ENCODE results near the gene TOLLIP.

The TOLLIP gene

DNA sequence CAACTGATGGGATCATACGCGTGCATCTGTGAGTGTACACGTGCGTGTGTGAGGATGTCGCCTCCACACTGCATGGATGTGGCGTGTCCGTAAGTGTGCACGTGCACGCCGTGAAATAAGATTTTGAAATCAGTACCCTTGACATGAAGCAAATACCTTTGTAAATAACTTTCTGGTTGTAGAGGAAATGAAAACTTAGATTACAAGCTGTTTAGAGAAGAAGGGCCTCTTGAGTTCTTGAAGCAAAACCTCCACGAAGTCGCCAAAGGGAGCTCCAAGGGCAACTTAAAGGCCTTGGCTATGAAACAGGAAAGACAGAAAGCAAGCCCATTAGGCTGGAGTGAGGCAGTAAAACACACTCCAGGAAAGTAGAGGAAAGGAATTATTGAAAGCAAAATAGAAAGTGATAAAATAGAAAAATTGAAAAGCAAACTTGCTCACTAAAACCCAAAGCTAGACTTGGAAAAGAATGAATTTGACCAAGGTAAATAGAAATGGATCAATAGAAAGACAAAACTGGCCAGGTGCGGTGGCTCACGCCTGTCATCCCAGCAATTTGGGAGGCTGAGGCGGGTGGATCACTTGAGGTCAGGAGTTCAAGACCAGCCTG, 29.7 kb upstream of the TOLLIP start:
- H3K27me3 ChIP-seq (ENCODE audit: insufficient read depth, low read length), result no peaks in the 10 kb centered on the region

DNA sequence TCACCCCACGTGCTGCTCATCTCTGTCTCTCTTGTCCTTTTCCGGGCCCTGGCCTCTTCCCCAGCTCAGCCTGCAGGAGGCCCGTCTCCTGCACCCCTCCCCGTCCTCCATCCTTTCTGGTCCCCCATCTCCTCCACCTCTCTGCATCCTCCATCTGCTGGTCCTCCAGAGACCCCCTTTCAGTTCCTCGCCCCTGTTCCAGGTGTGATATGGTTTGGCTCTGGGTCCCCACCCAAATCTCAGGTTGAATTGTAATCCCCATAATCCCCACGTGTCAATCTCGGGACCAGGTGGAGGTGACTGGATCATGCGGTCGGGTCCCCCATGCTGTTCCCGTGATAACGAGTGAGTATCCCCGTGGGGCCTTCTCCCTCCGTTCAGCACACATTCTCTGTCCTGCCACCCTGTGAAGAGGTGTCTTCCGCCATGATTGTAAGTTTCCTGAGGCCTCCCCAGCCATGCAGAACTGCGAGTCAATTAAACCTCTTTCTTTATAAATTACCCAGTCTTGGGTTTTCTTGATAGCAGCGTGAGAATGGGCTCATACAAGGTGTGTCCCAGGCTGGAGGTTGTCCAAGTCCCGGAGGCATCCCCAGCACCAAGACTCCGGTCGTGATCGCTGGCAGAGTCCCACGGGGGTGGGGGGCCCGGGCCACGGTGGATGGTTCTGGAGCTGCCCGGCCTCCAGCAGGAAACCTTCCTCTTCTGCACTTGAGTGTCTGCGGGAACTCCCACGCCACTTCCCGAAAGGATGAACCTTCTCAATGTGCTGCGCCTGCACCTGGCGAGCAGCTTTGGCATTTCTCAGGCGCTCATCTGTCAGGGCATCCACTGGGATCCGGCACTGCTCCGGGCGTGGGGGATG, 29.0 kb upstream of the TOLLIP start:
- no peaks in the 10 kb centered on the region for H3K79me2 ChIP-seq (ENCODE audit: insufficient read depth, low read length)
- no peaks in the 10 kb centered on the region; the same call in 1 of the 2 replicates for H3K27me3 ChIP-seq (ENCODE audit: insufficient read depth, low read length)
- H4K20me1 ChIP-seq (ENCODE audit: insufficient read depth, low read length), result no peaks in the 10 kb centered on the region
- H3K4me1 ChIP-seq (ENCODE audit: insufficient read depth, low read length, severe bottlenecking), result no peaks in the 10 kb centered on the region
- TF ChIP-seq, protein P1, sequence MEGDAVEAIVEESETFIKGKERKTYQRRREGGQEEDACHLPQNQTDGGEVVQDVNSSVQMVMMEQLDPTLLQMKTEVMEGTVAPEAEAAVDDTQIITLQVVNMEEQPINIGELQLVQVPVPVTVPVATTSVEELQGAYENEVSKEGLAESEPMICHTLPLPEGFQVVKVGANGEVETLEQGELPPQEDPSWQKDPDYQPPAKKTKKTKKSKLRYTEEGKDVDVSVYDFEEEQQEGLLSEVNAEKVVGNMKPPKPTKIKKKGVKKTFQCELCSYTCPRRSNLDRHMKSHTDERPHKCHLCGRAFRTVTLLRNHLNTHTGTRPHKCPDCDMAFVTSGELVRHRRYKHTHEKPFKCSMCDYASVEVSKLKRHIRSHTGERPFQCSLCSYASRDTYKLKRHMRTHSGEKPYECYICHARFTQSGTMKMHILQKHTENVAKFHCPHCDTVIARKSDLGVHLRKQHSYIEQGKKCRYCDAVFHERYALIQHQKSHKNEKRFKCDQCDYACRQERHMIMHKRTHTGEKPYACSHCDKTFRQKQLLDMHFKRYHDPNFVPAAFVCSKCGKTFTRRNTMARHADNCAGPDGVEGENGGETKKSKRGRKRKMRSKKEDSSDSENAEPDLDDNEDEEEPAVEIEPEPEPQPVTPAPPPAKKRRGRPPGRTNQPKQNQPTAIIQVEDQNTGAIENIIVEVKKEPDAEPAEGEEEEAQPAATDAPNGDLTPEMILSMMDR (IDR thresholded peaks at IDR 0.05; ENCODE audit: low read length), result no peak
- TF ChIP-seq EZH2 (IDR thresholded peaks at IDR 0.05; ENCODE audit: borderline replicate concordance, low read length), result no peak
- no peaks in the 10 kb centered on the region for H3K9me2 ChIP-seq (ENCODE audit: low read depth, low read length)
- no peak overlapping the region for H3K4me2 ChIP-seq (ENCODE audit: low read length)
- no peak overlapping the region for H3K4me3 ChIP-seq (ENCODE audit: low read depth, low read length, poor library complexity, severe bottlenecking)
- no peaks in the 10 kb centered on the region for H3F3A ChIP-seq (ENCODE audit: insufficient read depth, low read length)
- H3K9ac ChIP-seq (ENCODE audit: low read length), result no peak overlapping the region
- no peaks in the 10 kb centered on the region for H3K36me3 ChIP-seq (ENCODE audit: insufficient read depth, low read length)
- no peak overlapping the region for H3K27ac ChIP-seq (ENCODE audit: low read depth, low read length, poor library complexity, severe bottlenecking)
- H3K9me3 ChIP-seq (ENCODE audit: low read length), result no peaks in the 10 kb centered on the region
- no peak overlapping the region for H2AFZ ChIP-seq (ENCODE audit: low read length)

More for the DNA sequence above, 29.7 kb upstream of the TOLLIP start:
- Histone ChIP-seq H3K4me3 (ENCODE audit: low read depth, low read length, poor library complexity, severe bottlenecking) (no peak overlapping the region), H3K9me2 (ENCODE audit: low read depth, low read length) (no peaks in the 10 kb centered on the region), H4K20me1 (ENCODE audit: insufficient read depth, low read length) (no peaks in the 10 kb centered on the region), H3K27ac (ENCODE audit: low read depth, low read length, poor library complexity, severe bottlenecking) (no peak overlapping the region), H3K9ac (ENCODE audit: low read length) (no peak overlapping the region), H3K4me1 (ENCODE audit: insufficient read depth, low read length, severe bottlenecking) (no peaks in the 10 kb centered on the region), H3K79me2 (ENCODE audit: insufficient read depth, low read length) (no peaks in the 10 kb centered on the region), H2AFZ (ENCODE audit: low read length) (no peak overlapping the region), H3F3A (ENCODE audit: insufficient read depth, low read length) (no peaks in the 10 kb centered on the region), H3K9me3 (ENCODE audit: low read length) (no peaks in the 10 kb centered on the region), H3K4me2 (ENCODE audit: low read length) (no peak overlapping the region), H3K36me3 (ENCODE audit: insufficient read depth, low read length) (no peaks in the 10 kb centered on the region)
- TF ChIP-seq, protein P1 (IDR thresholded peaks at IDR 0.05; ENCODE audit: low read length), result no peak
- TF ChIP-seq EZH2 (IDR thresholded peaks at IDR 0.05; ENCODE audit: borderline replicate concordance, low read length), result no peak

DNA sequence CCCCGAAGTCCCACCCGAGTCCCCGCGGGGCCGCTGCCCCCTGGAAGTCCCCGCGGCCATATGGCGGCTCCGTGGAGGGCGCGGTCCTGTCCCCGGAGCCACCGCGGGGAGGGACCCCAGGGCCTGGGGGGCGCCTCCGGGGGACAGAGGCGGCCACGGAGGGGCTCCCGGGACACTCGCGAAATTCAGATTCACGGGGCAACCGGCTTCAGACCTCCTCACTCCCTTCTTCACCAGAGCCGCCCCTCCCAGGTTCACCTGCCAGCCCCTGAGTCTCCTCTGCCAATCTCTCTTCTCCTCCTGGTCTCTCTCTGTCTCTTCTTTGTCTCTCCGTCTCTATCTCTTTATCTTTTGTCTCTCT, 28.2 kb upstream of the TOLLIP start:
- H3K27ac ChIP-seq (ENCODE audit: low read depth, low read length, poor library complexity, severe bottlenecking), result no peak overlapping the region
- no peaks in the 10 kb centered on the region for H3K4me1 ChIP-seq (ENCODE audit: insufficient read depth, low read length, severe bottlenecking)
- H3K27me3 ChIP-seq (ENCODE audit: insufficient read depth, low read length), result no peaks in the 10 kb centered on the region; the same call in 1 of the 2 replicates
- TF ChIP-seq EZH2 (IDR thresholded peaks at IDR 0.05; ENCODE audit: borderline replicate concordance, low read length), result no peak
- TF ChIP-seq, protein P1 (IDR thresholded peaks at IDR 0.05; ENCODE audit: low read length), result no peak
- H3K36me3 ChIP-seq (ENCODE audit: insufficient read depth, low read length), result no peaks in the 10 kb centered on the region
- no peaks in the 10 kb centered on the region for H4K20me1 ChIP-seq (ENCODE audit: insufficient read depth, low read length)
- H3K9ac ChIP-seq (ENCODE audit: low read length), result no peak overlapping the region
- no peaks in the 10 kb centered on the region for H3K79me2 ChIP-seq (ENCODE audit: insufficient read depth, low read length)
- no peaks in the 10 kb centered on the region for H3K9me2 ChIP-seq (ENCODE audit: low read depth, low read length)
- H3K4me3 ChIP-seq (ENCODE audit: low read depth, low read length, poor library complexity, severe bottlenecking), result no peak overlapping the region
- H3K4me2 ChIP-seq (ENCODE audit: low read length), result no peak overlapping the region
- H3F3A ChIP-seq (ENCODE audit: insufficient read depth, low read length), result no peaks in the 10 kb centered on the region
- no peak overlapping the region for H2AFZ ChIP-seq (ENCODE audit: low read length)
- no peaks in the 10 kb centered on the region for H3K9me3 ChIP-seq (ENCODE audit: low read length)

Data from OCI-LY1 (cell line).